Activated naive CD8-positive, alpha-beta T cell treated with anti-CD3 and anti-CD28 coated beads for 36 hours (primary cell): ENCODE measurements around the gene MRM1. TPM values are rescaled to one million over a fixed set of nuclear protein-coding genes. Genes with fewer than 3 reads are reported as not detected.
"Not testable (repeated sequence)": the region's sequence is repeated elsewhere in the genome, so short reads cannot be mapped to it uniquely, and the experiment has no call there.

Experiments
- DNase-seq: peaks from one replicate; pipeline ENCODE4 v3.0.0; 2021
- H3K27ac Mint-ChIP-seq: one replicate; pipeline ENCODE4 v1.8.0; 2022; ENCODE audit warnings: mild to moderate bottlenecking, moderate library complexity, mixed read lengths
- H3K27me3 Mint-ChIP-seq: one replicate; pipeline ENCODE4 v1.8.0; 2022; ENCODE audit warnings: mild to moderate bottlenecking, mixed read lengths
- H3K36me3 Mint-ChIP-seq: one replicate; pipeline ENCODE4 v1.8.0; 2021; ENCODE audit warnings: mild to moderate bottlenecking, mixed read lengths
- H3K4me1 Mint-ChIP-seq: one replicate; pipeline ENCODE4 v1.8.0; 2021; ENCODE audit warnings: mixed read lengths
- H3K4me3 Mint-ChIP-seq: one replicate; pipeline ENCODE4 v1.8.0; 2022; ENCODE audit warnings: mild to moderate bottlenecking, moderate library complexity, mixed read lengths
- H3K9me3 Mint-ChIP-seq: one replicate; pipeline ENCODE4 v1.8.0; 2022; ENCODE audit warnings: mixed read lengths
- total RNA-seq, 2 experiments: library from RNA; stranded (reverse); gene quantifications; one replicate each; pipeline ENCODE4 v1.2.3, GENCODE V29; 2021

Gene MRM1
- total RNA-seq, 2 experiments from 2014 or later, result 24.4 to 26.4 TPM

DNA sequence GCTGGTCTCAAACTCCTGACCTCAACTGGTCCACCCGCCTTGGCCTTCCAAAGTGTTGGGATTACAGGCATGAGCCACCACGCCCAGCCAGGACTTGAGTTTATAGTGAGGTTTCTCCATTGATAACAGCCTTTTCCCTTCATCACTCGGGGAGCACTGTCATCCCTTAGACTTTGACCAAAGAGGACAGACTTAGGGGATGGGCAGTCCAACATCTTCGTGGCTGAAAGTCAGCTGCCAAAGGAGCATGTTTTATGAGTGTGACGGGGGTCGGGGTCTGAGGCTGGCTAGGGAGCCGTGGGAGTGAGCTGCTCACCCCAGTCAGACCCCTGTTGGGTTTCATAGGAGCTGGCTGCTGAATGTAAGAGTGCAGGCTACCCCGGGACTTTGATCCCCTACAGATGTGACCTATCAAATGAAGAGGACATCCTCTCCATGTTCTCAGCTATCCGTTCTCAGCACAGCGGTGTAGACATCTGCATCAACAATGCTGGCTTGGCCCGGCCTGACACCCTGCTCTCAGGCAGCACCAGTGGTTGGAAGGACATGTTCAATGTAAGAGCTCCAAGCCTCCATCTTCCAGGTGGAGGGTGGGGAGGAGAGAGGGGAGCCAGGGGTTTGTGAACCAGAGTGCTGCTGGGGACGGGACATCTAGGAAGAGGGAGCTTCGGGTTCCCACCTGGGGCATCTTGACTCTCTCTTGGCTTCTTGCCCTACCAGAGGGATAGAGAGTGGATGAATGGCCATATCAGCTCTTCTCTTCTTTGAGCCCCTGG is 6.6 kb upstream of the MRM1 start:
- Mint-ChIP-seq H3K9me3 (no peaks in the 10 kb centered on the region), H3K4me1 (peaks cover 26% of the 10 kb centered on the region), H3K36me3 (peaks cover 8% of the 10 kb centered on the region), H3K27ac (no peak overlapping the region), H3K27me3 (no peaks in the 10 kb centered on the region), H3K4me3 (no peak overlapping the region)
- DNase-seq, result no peak

DNA sequence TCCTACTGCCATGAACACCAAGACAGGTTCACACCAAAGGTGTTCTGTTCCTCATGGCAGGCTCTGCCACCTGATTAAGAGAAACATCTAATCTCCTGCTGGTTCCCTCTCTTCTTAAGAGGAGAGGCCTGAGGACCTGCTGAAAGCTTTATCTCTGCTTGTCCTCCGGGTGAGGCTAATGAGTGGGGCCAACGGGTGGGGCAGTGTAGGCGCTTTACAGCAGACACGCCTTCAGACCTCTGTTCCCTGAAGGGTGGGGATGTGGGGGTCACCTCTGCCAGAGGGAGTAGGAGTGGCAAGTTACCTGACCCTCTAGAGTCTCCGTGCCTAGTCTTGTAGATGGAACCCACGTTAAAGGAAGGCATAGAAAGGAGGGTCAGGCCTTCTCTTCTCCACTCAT is 4.2 kb upstream of the MRM1 start:
- H3K9me3 Mint-ChIP-seq, result no peaks in the 10 kb centered on the region
- no peaks in the 10 kb centered on the region for H3K27me3 Mint-ChIP-seq
- H3K4me3 Mint-ChIP-seq, result no peak overlapping the region
- no peak for DNase-seq
- H3K4me1 Mint-ChIP-seq, result peaks cover 21% of the 10 kb centered on the region
- H3K36me3 Mint-ChIP-seq, result peaks cover 12% of the 10 kb centered on the region
- H3K27ac Mint-ChIP-seq, result no peak overlapping the region

DNA sequence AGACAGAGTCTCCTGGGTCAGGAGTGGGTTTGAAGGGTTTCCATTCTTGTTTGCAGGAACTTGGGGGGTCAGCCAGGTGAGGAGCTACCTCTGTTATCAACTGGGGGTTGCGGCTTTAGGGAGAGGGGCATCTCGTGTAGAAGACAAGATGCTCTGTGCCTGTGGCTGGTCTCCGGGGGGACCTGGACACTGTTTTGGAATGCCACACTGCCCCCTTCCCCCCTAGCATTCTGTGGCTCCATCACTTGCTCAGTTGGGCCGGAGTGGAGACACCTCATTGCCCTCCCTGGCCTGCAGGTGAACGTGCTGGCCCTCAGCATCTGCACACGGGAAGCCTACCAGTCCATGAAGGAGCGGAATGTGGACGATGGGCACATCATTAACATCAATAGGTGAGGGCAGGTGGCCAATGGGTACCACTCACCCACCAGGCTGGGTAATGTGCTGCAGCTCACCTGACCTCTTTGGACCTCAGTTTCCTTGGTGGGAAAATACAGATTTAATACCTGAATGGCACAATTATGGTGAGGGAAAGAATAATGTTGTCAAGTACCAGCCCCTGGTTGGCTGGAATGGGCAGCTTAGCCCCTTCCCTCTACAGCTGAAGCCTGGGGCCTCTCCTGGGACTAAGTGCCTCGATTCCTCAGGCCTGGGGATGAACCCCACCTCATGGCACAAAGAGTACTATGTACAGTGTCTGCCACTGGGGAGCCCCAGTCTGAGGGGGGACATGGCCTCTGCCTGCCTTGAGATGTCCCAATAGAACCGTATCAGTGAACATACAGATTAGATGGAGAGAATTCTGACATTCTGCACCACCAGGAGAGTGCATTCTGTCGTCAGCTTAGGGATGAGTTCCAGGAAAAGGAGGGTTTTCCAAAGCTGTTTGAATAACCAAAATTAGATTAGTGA is 3.3 kb upstream of the MRM1 start:
- H3K4me3 Mint-ChIP-seq, result no peak overlapping the region
- DNase-seq, result no peak
- peaks cover 12% of the 10 kb centered on the region for H3K36me3 Mint-ChIP-seq
- no peaks in the 10 kb centered on the region for H3K9me3 Mint-ChIP-seq
- H3K4me1 Mint-ChIP-seq, result peaks cover 13% of the 10 kb centered on the region
- H3K27me3 Mint-ChIP-seq, result no peaks in the 10 kb centered on the region
- H3K27ac Mint-ChIP-seq, result no peak overlapping the region

DNA sequence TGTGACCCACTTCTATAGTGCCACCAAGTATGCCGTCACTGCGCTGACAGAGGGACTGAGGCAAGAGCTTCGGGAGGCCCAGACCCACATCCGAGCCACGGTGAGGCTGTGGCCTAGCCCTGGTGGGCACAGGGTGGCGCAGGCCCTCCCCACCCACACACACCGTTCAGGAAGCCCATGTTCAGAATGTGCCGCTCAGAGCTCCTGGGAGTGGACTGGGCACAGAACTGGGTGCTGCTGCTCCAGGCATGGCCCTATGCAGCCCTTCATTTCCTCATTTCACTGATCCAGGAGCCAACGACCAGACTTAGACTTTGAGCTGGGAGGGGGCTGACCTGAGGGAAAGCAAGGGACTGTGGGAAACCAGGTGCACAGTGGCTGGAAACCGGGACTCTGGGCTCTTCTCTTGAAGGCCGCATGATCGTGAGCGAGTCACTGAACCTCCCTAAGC is 2.4 kb upstream of the MRM1 start:
- H3K4me1 Mint-ChIP-seq, result peaks cover 11% of the 10 kb centered on the region
- H3K4me3 Mint-ChIP-seq, result no peak overlapping the region
- H3K27ac Mint-ChIP-seq, result no peak overlapping the region
- H3K27me3 Mint-ChIP-seq, result no peaks in the 10 kb centered on the region
- peaks cover 14% of the 10 kb centered on the region for H3K36me3 Mint-ChIP-seq
- no peak for DNase-seq
- no peaks in the 10 kb centered on the region for H3K9me3 Mint-ChIP-seq

DNA sequence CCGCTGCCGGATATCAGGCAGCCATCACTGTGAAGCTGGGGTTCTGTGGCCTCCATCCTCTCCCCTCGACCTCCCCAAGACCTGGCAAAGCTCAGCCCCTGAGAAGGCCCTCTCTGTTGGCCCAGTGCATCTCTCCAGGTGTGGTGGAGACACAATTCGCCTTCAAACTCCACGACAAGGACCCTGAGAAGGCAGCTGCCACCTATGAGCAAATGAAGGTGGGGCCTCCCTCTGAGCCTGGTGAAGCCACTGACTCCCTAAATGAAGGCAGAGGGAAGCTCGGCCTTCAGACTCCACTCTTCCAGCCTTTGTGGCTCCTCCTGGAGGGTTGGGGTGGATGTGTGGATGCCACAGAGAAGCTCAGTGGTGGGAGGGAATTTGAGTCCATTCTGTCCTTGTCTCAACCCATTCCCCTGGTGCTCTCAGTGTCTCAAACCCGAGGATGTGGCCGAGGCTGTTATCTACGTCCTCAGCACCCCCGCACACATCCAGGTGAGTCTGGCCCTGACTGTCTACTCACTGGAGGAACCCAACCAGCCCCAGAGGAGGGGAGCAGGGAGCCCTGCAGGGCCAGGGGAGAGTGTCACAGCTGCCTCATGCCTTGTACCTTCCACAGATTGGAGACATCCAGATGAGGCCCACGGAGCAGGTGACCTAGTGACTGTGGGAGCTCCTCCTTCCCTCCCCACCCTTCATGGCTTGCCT is 1.7 kb upstream of the MRM1 start:
- H3K27ac Mint-ChIP-seq, result no peak overlapping the region
- H3K4me1 Mint-ChIP-seq, result peaks cover 18% of the 10 kb centered on the region
- no peak for DNase-seq
- no peaks in the 10 kb centered on the region for H3K27me3 Mint-ChIP-seq
- peaks cover 20% of the 10 kb centered on the region for H3K36me3 Mint-ChIP-seq
- H3K9me3 Mint-ChIP-seq, result no peaks in the 10 kb centered on the region
- H3K4me3 Mint-ChIP-seq, result no peak overlapping the region

DNA sequence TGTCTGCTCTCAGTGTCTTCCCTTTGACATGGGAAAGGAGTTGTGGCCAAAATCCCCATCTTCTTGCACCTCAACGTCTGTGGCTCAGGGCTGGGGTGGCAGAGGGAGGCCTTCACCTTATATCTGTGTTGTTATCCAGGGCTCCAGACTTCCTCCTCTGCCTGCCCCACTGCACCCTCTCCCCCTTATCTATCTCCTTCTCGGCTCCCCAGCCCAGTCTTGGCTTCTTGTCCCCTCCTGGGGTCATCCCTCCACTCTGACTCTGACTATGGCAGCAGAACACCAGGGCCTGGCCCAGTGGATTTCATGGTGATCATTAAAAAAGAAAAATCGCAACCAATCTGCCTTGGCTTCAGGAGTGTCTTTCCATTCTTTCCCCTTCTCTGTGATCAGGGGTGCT is 918 bp upstream of the MRM1 start:
- Mint-ChIP-seq H3K4me3 (peak overlapping the region; percentile 91), H3K27ac (peak overlapping the region; percentile 91), H3K27me3 (no peaks in the 10 kb centered on the region), H3K4me1 (peaks cover 24% of the 10 kb centered on the region), H3K36me3 (peaks cover 24% of the 10 kb centered on the region), H3K9me3 (no peaks in the 10 kb centered on the region)
- DNase-seq, result no peak

DNA sequence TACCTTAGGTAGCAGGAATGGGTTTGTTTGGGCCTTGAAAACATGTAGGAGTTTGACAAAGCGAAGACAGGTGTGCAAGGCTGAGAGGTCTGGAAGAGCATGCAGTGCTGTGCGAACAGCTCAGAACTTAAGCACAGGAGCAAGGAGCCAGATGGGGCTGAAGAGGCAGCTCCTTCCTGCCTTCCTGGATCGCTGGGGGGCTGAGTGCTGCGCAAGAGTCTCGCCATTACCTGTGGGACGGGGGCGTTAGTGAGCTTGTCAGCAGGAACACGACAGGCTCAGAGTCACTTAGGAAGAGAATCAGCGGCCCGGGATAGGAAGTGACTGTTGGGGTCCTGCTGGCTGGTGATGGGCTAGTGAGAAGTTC is 464 bp upstream of the MRM1 start:
- Mint-ChIP-seq H3K36me3 (peaks cover 29% of the 10 kb centered on the region), H3K27me3 (no peaks in the 10 kb centered on the region), H3K9me3 (no peaks in the 10 kb centered on the region), H3K4me1 (peaks cover 28% of the 10 kb centered on the region), H3K4me3 (peak overlapping the region; percentile 91), H3K27ac (peak overlapping the region; percentile 91)
- DNase-seq, result peak; percentile 35

DNA sequence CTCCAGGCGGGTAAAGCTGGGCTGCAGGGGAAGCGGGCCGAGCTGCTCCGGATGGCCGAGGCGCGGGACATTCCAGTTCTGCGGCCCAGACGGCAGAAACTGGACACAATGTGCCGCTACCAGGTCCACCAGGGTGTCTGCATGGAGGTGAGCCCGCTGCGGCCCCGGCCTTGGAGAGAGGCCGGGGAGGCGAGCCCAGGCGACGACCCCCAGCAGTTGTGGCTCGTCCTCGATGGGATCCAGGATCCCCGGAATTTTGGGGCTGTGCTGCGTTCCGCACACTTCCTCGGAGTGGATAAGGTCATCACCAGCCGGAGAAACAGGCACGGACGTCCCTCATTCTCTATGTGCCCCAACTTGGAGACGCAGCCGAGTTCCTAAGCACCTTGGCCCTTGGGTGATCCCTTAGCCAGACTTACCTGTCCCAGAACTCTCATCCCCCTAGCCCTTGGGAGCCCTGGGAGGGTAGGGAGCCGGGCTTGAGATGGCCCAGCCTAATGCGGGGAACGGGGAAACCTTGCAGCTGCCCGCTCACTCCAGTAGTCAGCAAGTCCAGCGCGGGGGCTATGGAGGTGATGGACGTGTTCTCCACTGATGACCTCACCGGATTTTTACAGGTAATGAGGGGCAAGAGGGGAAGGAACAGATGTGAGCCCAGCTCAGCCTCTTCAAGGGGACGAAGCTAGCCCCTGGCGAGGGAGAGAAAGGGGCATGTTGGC is 806 bp downstream of the MRM1 start:
- Mint-ChIP-seq H3K27ac (peak overlapping the region; percentile 91), H3K4me1 (peaks cover 31% of the 10 kb centered on the region), H3K9me3 (no peaks in the 10 kb centered on the region), H3K36me3 (peaks cover 29% of the 10 kb centered on the region), H3K4me3 (peak overlapping the region; percentile 91), H3K27me3 (no peaks in the 10 kb centered on the region)
- DNase-seq, result peak; percentile 11

DNA sequence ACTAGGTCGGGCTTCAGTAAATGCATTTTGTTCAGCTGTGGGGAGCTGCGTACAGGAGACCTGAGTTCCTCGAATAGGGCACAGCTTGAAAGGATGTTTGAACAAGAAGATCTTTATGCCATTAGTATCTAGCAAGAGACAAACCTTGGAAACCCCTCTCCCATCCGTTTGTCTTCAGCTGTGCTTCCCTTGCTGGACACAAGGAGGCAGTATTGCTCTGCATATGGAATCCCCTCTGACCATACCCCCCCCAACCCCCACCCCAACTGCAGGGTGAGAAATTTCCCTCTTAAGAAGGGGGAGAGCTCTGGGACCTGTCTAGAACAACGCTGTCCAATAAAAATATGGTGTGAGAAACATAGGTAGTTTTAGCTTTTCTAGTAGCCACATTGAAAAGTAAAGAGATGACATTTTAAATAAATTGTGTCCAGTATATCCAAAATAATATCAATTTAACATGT is 1.6 kb downstream of the MRM1 start:
- peaks cover 29% of the 10 kb centered on the region for H3K36me3 Mint-ChIP-seq
- H3K4me3 Mint-ChIP-seq, result peak overlapping the region; percentile 91
- H3K9me3 Mint-ChIP-seq, result no peaks in the 10 kb centered on the region
- H3K4me1 Mint-ChIP-seq, result peaks cover 35% of the 10 kb centered on the region
- no peaks in the 10 kb centered on the region for H3K27me3 Mint-ChIP-seq
- peak overlapping the region; percentile 91 for H3K27ac Mint-ChIP-seq
- peak; percentile 56 for DNase-seq

DNA sequence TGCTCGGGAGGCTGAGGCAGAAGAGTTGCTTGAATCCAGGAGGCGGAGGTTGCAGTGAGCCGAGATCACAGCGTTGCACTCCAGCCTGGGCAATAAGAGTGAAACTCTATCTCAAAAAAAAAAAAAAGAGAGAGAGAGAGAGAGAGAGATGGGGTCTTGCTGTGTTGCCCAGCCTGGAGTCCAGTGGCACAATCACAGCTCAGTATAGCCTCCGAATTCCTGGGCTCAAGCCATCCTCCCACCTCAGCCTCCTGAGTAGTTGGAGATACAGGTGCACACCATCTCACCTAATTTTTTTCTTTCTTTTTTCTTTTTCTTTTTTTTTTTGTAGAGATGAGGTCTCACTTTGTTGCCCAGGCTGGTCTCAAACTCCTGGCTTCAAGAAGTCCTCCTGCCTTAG is 3.6 kb downstream of the MRM1 start:
- peak overlapping the region; percentile 45 for H3K4me3 Mint-ChIP-seq
- not testable (repeated sequence) for H3K27ac Mint-ChIP-seq, H3K9me3 Mint-ChIP-seq, DNase-seq, H3K27me3 Mint-ChIP-seq
- peaks cover 37% of the 10 kb centered on the region for H3K36me3 Mint-ChIP-seq
- peaks cover 43% of the 10 kb centered on the region for H3K4me1 Mint-ChIP-seq

DNA sequence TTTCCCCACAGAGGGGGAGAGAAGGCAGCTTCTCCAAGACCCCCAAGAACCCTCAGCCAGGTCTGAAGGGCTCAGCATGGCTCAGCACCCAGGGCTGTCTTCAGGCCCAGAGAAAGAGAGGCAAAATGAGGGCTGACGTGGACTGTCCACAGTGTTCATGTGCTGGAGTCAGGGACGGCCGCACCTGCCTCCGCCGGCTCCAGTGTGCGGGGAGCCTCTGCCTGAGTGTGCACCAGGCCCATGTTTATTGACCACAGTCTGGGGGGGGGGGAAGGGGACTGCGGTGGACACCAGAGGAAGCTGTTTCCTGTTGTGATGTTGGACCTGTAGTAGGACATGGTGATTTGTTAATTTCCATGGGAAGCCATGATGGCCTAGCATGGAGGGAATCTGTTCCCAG is 6.9 kb downstream of the MRM1 start:
- H3K36me3 Mint-ChIP-seq, result peaks cover 34% of the 10 kb centered on the region
- no peaks in the 10 kb centered on the region for H3K27me3 Mint-ChIP-seq
- no peak overlapping the region for H3K4me3 Mint-ChIP-seq
- no peak for DNase-seq
- no peaks in the 10 kb centered on the region for H3K9me3 Mint-ChIP-seq
- no peak overlapping the region for H3K27ac Mint-ChIP-seq
- H3K4me1 Mint-ChIP-seq, result peaks cover 38% of the 10 kb centered on the region

DNA sequence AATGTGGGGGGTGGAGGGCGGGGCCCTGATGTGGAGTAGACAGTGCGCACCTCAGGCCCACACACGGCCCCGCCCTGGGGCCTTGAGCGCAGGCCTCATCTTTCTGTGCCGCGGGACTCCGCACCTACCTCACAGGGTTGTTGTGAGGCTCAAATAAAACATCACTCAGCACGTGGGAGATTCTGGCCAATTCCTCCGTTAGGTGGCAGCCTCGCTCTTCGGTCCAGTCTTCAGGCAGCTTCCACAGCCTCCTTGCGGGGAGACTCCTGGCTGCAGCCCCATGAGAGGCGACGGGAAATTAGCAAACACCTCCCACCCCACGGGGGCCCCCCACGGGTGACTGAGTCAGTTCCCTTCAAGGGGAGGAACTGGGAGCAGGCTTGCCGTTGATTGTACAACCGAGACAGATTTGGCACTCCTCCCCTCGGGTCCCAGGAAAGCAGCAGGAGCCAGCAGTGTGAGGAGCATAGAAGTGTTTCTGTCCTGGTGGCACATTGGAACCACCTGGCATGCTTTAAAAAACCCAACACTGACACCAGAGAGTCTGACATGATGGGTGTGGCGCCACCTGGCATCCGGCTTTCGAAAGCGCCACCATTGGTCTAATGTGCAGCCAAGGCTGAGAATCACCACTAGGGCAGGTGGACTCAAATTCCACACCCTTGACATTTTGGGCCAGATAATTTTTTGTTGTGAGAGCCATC is 7.6 kb downstream of the MRM1 start:
- H3K27me3 Mint-ChIP-seq, result no peaks in the 10 kb centered on the region
- H3K9me3 Mint-ChIP-seq, result no peaks in the 10 kb centered on the region
- H3K4me1 Mint-ChIP-seq, result peaks cover 35% of the 10 kb centered on the region
- no peak for DNase-seq
- no peak overlapping the region for H3K27ac Mint-ChIP-seq
- peaks cover 30% of the 10 kb centered on the region for H3K36me3 Mint-ChIP-seq
- H3K4me3 Mint-ChIP-seq, result no peak overlapping the region

DNA sequence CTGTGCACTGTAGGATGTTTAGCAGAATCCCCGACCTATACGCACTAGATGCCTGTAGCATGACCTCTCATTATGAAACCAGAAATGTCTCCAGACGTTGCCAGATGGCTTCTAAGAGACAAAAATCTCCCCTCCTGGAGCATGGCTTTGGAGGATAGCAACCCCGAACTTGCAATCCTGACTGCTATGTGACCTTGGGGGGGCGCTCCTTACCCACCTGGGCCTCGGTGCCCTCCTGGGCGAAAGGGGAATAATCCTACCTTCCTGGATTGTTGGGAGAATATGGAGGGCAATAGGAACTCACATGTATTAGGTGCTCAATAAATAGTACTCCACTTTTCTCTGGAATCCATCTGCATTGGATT is 8.1 kb downstream of the MRM1 start:
- H3K36me3 Mint-ChIP-seq, result peaks cover 25% of the 10 kb centered on the region
- no peak overlapping the region for H3K27ac Mint-ChIP-seq
- no peak overlapping the region for H3K4me3 Mint-ChIP-seq
- no peaks in the 10 kb centered on the region for H3K9me3 Mint-ChIP-seq
- H3K27me3 Mint-ChIP-seq, result no peaks in the 10 kb centered on the region
- H3K4me1 Mint-ChIP-seq, result peaks cover 30% of the 10 kb centered on the region
- no peak for DNase-seq

DNA sequence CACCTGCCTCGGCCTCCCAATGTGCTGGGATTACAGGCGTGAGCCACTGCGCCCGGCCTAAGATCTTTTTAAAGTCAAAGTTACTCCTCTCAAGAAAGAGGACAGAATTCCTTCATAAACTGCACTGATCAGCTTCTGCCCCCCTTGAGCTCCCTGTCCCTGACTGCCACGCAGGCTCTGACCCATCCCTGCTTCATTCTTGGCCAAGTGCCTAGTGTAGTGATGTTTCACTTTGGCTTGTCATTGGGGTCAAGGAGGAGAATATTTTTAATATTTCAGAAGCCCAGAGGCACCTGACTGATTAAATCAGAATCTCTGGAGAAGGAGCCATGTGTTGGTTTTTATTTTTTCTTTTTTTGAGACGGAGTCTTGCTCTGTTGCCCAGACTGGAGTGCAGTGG is 9.1 kb downstream of the MRM1 start:
- no peaks in the 10 kb centered on the region for H3K9me3 Mint-ChIP-seq
- peaks cover 16% of the 10 kb centered on the region for H3K36me3 Mint-ChIP-seq
- H3K4me1 Mint-ChIP-seq, result peaks cover 22% of the 10 kb centered on the region
- no peaks in the 10 kb centered on the region for H3K27me3 Mint-ChIP-seq
- DNase-seq, result no peak
- no peak overlapping the region for H3K4me3 Mint-ChIP-seq
- no peak overlapping the region for H3K27ac Mint-ChIP-seq
